Left ventricle myocardium inferior (tissue), 1 donor: Measurements from ENCODE around the gene CSMD2. TPM values are rescaled to one million over a fixed set of nuclear protein-coding genes. Genes with fewer than 3 reads are reported as not detected.

Experiments used
- DNase-seq: peaks from one replicate; pipeline ENCODE4 v3.0.0-alpha.2; 2020
- H3K27ac ChIP-seq: fragments of 200-600 bp; replicated peaks from 2 replicates; pipeline ENCODE4 v1.8.0; 2021
- H3K27me3 ChIP-seq: fragments of 200-600 bp; 2 replicates; pipeline ENCODE4 v1.8.0; 2021; ENCODE audit warnings: low read depth
- H3K36me3 ChIP-seq: fragments of 200-600 bp; 2 replicates; pipeline ENCODE4 v1.8.0; 2021
- H3K4me1 ChIP-seq: fragments of 200-600 bp; 2 replicates; pipeline ENCODE4 v1.8.0; 2021
- H3K4me3 ChIP-seq: fragments of 200-600 bp; 2 replicates; pipeline ENCODE4 v1.8.0; 2021; ENCODE audit warnings: mild to moderate bottlenecking, moderate library complexity
- H3K9me3 ChIP-seq: fragments of 200-600 bp; replicated peaks from 2 replicates; pipeline ENCODE4 v1.8.0; 2021
- intact Hi-C: fragments of 100-400 bp; cut with micrococcal nuclease; formaldehyde crosslinking; loops from one replicate; pipeline ENCODE4 v1.11.0; 2022
- total RNA-seq: library from RNA; stranded (reverse); fragmentation: NEBNext Ultra II Directional; extraction: Animal tissue kit (Norgen Biotek cat#: 25700); gene quantifications from one replicate; pipeline ENCODE4 v1.2.1, GENCODE V29; 2021
- TF ChIP-seq, protein P1 (sequence below): fragments of 200-600 bp; IDR thresholded peaks from 2 replicates; pipeline ENCODE4 v1.8.0; 2021; ENCODE audit warnings: antibody characterized with exemption, mild to moderate bottlenecking, borderline replicate concordance
- donor health status: DM: no; HTN: yes; CAD: no; lungs with severe emphysema.

CSMD2 gene
- total RNA-seq, 1 donor from 2014 or later, result 0.14 TPM

DNA sequence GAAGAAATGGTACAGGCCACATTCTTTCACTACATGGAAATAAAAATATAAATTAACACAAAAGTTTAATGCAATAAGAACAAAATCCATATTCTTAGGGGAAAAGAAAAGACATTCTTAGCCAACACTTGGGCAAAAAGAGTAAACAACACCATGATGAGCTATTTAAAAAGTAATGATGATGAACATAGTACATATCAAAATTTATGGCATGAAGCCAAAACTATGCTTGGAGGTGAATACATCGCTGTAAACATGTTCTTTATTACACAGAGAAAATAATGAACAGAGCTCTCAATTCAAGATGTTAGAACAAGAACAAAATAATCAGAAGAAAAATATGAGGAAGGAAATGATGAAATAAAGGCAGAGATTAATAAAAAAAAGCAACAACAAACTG, 534.3 kb downstream of the CSMD2 start:
- H3K27ac ChIP-seq, result no peak overlapping the region
- H3K4me3 ChIP-seq, result no peak overlapping the region
- no peaks in the 10 kb centered on the region for H3K36me3 ChIP-seq
- TF ChIP-seq, protein P1, sequence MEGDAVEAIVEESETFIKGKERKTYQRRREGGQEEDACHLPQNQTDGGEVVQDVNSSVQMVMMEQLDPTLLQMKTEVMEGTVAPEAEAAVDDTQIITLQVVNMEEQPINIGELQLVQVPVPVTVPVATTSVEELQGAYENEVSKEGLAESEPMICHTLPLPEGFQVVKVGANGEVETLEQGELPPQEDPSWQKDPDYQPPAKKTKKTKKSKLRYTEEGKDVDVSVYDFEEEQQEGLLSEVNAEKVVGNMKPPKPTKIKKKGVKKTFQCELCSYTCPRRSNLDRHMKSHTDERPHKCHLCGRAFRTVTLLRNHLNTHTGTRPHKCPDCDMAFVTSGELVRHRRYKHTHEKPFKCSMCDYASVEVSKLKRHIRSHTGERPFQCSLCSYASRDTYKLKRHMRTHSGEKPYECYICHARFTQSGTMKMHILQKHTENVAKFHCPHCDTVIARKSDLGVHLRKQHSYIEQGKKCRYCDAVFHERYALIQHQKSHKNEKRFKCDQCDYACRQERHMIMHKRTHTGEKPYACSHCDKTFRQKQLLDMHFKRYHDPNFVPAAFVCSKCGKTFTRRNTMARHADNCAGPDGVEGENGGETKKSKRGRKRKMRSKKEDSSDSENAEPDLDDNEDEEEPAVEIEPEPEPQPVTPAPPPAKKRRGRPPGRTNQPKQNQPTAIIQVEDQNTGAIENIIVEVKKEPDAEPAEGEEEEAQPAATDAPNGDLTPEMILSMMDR, result no peak
- H3K9me3 ChIP-seq, result no peaks in the 10 kb centered on the region
- H3K4me1 ChIP-seq, result peaks cover 4% of the 10 kb centered on the region
- DNase-seq, result no peak
- no peaks in the 10 kb centered on the region for H3K27me3 ChIP-seq
- intact Hi-C loops, result no loop called here

DNA sequence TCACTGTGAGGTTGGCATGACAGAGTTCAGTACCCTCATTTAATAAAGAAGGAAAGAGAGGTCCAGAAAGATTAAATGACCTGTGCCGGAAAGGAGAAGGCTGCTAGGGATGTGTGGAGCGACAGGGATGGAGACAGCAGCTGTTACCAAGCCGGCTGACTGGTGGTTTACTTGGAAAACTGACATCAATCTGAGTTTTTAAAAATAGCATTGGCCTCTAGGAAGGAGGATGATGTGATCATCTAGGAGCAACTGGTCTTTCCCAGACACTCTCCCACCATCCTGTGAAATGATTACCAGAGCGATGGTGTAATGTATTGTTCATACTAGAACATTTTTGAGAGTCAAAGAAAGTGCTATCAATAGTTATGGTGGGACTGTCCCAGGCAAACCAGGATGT, 538.2 kb downstream of the CSMD2 start:
- intact Hi-C loops, result no loop called here
- Histone ChIP-seq H3K27me3 (no peaks in the 10 kb centered on the region), H3K36me3 (no peaks in the 10 kb centered on the region), H3K27ac (no peak overlapping the region), H3K9me3 (no peaks in the 10 kb centered on the region), H3K4me3 (no peak overlapping the region), H3K4me1 (no peaks in the 10 kb centered on the region)
- TF ChIP-seq, protein P1, result no peak
- no peak for DNase-seq

DNA sequence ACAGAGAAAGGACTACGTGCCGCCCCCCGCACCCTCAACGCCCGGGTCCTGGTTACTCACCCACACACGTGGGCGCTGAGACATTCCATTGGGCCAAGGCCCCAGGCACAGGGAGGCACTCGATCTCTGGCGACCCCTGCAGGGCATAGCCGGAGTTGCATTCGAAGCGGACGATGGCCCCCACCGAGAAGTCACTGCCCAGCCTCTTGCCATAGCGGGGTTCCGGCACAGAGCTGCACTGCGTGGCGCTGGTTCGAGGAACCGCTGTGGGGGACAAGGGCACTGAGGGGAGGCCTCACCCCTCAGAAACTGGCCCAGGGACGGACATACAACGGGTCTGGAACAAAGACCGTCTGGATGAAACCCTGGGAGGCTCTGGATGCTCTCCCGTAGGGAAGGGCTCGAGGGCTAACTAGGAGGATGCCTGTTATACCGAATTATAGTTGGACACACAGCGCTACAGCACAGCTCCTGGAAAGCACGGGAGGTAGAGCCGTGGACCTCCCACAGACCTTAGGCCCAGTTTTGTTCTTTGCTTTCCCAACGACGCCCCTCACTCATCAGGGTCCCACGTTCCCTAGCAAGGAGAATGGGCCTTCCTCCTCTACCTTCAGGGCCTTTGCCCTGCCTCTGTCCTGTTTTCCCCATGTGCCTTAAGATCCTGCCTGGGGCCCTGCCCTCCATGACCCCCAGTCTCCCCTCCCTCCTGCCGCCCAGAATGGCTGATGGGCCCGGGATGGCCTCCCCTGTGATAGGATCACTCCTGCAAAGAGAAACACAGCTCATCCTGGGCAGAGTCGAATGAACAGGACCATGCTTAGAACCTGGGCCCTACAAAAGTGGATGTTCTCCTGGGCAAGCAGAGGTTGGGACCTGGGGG, 539.8 kb downstream of the CSMD2 start:
- Histone ChIP-seq H3K27ac (no peak overlapping the region), H3K27me3 (no peaks in the 10 kb centered on the region), H3K9me3 (no peaks in the 10 kb centered on the region), H3K36me3 (no peaks in the 10 kb centered on the region), H3K4me1 (no peaks in the 10 kb centered on the region), H3K4me3 (no peak overlapping the region)
- no peak for DNase-seq
- TF ChIP-seq, protein P1, result no peak
- intact Hi-C loops, result no loop called here

DNA sequence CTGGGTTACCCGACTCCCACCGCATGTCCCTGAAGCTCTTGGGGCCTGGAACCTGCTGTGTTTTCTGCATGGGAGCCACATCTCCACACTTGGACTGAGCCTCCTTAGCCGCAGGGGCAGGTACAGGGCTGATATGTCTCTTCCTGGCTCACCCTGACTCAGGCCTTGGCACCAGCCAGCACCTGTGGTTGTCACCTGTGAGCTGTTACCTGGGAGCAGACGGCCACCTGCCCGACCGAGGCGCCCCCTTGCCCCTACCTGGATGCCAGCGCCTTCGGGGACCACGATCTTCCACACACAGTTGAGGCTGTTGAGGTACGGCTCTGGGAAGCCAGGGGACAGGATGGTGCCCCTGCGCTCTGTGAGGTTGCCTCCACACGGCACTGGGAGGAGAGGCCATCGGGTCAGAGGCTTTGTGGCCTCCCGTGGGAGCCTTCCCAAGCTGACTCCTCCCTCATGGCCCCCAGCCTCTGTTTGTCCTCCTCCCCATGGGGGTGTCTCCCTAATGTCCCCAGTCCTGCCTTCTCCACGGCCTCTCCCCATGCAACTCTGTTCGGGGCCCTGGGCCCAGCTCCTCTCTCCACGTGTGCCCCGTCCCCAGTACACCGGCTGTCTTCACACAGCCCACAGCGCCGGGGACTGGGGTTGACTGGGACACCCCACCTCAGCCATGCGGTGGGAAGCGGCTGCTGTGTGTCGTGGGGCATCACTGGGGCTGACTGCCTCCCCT, 540.6 kb downstream of the CSMD2 start:
- TF ChIP-seq, protein P1, result no peak
- Histone ChIP-seq H3K27me3 (no peaks in the 10 kb centered on the region), H3K27ac (no peak overlapping the region), H3K9me3 (no peaks in the 10 kb centered on the region), H3K36me3 (no peaks in the 10 kb centered on the region), H3K4me3 (no peak overlapping the region), H3K4me1 (no peaks in the 10 kb centered on the region)
- DNase-seq, result no peak
- intact Hi-C loops, result no loop called here

DNA sequence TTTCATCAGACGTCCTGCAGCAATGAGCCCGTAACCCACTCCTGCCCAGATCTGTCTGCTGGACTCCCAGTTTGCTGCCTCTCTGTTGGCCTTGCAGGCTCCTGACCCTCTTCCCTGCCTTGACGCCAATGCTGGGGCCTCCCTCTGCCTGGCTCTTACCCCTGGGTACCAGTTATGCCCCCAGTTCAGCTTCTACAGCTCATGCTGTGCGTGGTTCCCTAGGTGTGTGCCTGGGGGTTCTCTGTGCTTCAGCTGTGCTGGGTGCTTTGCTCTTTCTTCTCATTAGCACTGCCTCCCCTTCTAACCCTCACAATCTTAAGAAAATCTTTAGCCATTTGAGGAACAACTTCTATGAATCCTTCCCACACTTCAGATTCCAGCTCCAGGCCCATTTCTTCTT, 541.2 kb downstream of the CSMD2 start:
- Histone ChIP-seq H3K4me1 (no peaks in the 10 kb centered on the region), H3K27me3 (no peaks in the 10 kb centered on the region), H3K9me3 (no peaks in the 10 kb centered on the region), H3K27ac (no peak overlapping the region), H3K36me3 (no peaks in the 10 kb centered on the region), H3K4me3 (no peak overlapping the region)
- TF ChIP-seq, protein P1, result no peak
- DNase-seq, result no peak
- intact Hi-C loops, result no loop called here
